NB4 (cell line): ENCODE data around the gene CYP8B1.

Source experiments
- CTCF ChIP-seq: IDR thresholded peaks from one replicate; pipeline ENCODE4 v1.5.1; 2012; ENCODE audit warnings: low read depth, low read length
- MAX ChIP-seq: IDR thresholded peaks from 2 replicates; pipeline ENCODE4 v1.6.1; 2011; ENCODE audit warnings: low read depth, low read length
- MYC ChIP-seq: IDR thresholded peaks from 2 replicates; pipeline ENCODE4 v1.6.1; 2011; ENCODE audit warnings: low read depth, low read length

GRCh38 chr3:42914771-42915515 lies 39.3 kb upstream of the CYP8B1 start:
- TF ChIP-seq CTCF (no peak), MAX (no peak), MYC (no peak)
